HG02798 (cell line): ENCODE data around the gene TRIM8.

Experiments used
- ATAC-seq: cut with Tn5 transposase; IDR thresholded peaks from one replicate; pipeline ENCODE4 v1.9.1; 2021; ENCODE audit warnings: mild to moderate bottlenecking; ENCODE audit not compliant: unreplicated experiment, poor library complexity

Gene TRIM8, protein sequence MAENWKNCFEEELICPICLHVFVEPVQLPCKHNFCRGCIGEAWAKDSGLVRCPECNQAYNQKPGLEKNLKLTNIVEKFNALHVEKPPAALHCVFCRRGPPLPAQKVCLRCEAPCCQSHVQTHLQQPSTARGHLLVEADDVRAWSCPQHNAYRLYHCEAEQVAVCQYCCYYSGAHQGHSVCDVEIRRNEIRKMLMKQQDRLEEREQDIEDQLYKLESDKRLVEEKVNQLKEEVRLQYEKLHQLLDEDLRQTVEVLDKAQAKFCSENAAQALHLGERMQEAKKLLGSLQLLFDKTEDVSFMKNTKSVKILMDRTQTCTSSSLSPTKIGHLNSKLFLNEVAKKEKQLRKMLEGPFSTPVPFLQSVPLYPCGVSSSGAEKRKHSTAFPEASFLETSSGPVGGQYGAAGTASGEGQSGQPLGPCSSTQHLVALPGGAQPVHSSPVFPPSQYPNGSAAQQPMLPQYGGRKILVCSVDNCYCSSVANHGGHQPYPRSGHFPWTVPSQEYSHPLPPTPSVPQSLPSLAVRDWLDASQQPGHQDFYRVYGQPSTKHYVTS

DNA sequence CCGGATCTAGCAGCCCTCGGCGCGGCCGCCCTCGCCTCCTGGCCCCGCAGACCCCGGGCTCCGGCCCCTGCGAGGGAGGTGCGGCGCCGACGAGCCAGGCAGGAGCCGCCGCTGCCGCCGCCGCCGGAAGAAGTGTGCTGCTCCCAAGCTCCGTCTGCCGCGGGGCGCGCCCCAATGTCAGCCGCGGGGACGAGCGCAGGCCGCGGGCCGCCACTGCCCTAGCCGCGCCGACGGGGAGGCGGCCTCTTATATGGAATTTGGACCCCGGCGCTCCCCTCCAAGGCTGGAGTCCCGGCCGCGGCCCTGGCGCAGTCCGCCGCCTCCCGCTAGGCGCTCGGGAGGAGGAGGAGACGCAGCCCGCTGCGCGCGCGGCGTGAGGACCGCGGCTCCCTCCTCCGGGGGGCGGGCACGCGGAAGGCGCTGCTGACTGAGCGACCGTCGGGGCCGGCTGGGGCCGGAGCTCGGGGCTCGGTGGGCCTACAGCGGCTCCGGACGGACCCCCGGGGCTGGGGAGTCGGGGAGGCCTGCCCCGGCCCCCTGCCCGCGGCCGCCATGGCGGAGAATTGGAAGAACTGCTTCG, at the start of gene TRIM8:
TSS of gene TRIM8 (plus strand) at position 414 of the 580 bp plus-strand sequence. CDS start at position 553, 139 bp downstream.
- no peak for ATAC-seq

DNA sequence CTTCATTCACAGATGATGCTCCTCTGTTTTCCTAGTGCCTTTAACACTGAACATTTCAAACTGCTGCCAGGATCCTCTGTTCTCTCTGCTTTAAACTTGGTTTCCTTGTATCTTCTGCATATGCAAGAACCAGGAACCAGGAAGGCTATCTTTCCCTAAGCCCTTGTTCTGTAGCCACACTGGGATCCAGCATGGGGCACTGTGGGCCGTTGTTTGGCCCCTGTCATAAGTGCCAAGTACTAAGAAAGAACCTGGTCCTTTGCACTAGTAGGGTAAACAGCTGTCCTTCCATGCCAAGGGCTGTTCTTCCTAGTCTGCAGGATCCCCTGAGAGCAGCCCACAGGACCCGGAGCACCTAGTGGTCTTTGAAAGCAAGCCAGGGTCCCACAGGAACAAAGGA, 49.0 kb upstream of the TRIM8 start:
- ATAC-seq, result no peak

DNA sequence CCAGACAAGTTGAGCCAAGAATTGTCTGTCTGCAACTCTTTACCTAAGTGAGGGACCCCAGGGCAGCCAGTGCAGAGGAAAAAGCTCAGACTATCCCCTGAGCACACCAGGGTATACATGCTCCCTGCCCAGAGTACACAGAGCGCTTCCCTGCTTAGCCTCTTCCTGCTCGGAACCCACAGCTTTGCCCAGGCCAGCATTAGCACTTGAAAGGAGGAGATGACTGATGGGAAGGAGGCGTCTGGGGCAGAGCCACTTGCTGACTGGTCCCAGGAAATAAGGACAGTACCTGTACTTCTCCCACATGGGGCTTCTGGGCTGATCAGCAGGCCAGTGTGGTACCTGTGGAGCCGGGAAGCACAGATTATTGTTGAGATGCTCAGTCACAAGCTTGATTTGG, 48.4 kb upstream of the TRIM8 start:
- no peak for ATAC-seq

DNA sequence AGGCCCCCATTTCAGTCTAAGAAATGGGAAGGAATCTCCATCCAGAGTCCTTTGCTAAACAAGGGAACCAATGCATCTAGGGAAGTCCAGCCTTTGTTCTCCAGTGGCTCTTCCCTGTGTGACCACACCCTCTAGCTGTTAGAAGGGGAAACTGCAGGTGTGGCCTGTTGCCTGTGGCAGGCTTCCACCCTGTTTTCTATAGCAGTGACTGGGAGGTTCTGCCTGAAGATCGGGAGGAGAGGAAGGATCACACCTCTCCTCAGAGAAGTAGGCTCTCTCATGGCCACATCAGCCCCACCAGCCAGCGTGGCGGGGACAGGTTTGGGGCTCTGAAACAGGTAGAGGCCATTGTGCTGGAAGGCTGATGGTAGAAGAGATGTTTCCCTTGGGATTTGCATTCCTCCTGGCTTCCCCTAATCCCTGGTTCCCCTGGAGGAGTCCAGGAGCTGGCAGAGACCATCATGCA, 47.7 kb upstream of the TRIM8 start:
- ATAC-seq, result peak; percentile 57

DNA sequence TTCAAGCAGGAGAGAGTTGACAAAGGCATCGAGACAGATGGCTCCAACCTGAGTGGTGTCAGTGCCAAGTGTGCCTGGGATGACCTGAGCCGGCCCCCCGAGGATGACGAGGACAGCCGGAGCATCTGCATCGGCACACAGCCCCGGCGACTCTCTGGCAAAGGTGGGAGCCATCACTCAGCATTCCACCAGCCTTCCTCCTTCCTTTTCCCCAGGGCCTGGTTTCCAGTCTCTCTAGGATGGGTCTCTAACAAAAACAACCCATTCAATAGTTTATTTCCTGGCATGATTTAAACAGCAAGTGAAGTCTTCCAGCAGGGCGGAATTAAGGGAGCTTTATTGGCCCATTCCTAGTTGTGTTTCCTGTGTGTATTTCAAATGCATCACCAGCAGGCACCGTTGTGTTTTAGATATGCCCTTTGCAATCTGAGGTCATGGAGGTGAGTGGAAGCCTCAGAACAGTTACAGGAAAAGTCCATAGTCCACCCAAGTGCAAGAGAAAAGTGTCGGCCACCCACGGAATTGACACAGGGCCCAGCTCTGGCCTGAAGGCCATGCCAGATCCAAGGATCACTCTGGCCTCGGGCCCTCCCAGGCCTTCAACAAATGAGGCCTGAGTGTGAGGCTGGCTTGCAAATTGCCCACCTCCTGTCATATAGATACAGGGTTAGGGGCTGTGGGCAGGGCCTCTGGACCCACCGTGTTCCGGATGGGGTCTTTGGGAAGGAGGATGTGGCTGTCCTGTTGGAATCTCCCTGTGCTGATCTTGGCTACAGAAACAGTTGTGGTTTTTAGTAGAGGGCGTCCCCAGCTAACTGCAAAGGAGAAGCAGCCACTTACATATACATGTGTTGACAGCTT, 46.9 kb upstream of the TRIM8 start:
- ATAC-seq, result no peak

DNA sequence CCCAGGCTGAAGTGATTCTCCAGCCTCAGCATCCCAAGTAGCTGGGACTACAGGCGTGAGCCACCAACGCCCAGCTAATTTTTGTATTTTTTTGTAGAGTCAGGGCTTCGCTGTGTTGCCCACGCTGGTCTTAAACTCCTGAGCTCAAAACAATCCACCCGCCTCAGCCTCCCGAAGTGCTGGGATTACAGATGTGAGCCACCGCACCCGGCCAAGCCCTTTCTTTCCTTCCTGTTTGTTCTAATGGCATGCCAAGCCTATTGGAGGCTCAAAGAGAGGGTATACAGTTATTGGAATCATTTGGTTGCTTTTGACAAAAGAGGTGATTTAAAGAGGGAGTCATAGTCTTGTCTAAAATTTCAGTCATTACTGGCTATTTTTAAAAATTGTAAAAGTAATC, 46.0 kb upstream of the TRIM8 start:
- ATAC-seq, result no peak

DNA sequence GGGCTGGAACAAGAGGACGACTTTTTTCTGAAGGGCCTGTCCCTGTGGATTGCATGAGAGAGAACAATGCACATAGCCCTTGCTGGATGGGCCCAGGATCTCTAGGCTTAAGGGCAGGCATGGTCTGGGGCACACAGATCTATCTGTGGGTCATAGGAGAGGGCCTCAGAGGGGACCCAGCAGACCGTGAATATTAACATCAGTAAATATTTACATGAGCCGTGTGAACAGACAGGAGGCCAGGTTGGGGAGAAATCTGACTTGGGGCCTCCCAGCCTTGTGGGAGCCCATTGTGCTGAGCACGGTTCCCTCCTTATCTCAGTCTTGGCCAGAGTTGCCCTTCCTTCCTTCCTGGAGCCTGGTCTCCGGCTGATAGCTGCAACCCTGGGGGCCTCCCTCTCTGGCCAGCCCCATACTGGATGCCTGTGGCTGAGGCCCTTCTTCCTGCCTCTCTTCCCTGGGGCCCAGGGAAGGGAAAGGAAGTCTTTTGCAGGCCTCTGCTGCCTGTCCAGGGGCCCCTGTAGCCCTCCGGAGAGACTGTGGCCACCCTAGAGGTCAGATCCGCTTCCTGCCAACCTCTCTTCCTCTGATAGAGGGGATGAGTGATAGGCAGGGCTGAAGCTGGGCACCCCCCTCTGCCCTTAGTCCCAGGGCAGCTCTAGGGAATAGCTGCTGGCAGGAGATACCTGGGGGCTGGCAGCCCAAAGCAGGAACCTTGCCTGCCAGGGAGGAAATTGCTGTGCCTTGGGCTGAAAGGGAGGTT, 44.5 kb upstream of the TRIM8 start:
- ATAC-seq, result no peak

DNA sequence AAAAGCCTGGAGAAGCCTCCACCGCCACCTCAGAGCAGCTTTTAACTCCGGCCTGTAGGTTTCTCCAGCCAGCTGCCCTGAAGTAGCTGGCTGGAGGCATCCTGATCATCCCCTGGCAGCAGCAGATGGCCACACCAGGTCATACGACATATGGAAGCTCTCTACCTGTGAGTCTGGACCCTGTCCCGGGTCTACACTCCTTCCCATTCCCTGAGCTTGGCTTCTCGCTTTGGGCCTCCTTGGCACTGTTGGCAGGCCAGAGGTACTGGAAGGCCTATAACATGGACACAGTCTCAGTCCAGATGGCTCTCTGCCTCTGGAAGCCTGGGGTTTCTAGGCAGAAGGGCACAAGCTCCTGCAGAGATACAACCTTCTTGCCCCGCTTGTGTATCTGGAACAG, 43.5 kb upstream of the TRIM8 start:
- no peak for ATAC-seq

DNA sequence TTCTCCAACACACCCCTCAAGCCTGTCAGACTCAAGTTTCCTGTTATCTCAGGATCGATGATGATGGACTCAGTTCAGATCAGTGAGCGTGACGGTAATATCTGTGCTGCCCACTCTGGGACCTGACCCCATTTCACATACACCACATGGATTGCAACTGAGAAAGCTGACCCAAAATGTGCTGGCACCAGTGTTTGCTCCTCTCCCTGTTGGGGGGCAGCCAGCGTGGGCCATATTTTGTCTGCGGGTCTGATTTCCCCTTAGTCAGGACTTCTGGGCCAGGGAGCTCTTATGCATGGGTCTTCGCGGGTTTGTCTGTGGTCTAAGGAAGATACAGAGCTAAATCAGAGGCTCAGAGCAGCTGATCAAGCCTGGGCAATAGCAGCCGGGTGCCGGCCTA, 42.6 kb upstream of the TRIM8 start:
- ATAC-seq, result no peak

DNA sequence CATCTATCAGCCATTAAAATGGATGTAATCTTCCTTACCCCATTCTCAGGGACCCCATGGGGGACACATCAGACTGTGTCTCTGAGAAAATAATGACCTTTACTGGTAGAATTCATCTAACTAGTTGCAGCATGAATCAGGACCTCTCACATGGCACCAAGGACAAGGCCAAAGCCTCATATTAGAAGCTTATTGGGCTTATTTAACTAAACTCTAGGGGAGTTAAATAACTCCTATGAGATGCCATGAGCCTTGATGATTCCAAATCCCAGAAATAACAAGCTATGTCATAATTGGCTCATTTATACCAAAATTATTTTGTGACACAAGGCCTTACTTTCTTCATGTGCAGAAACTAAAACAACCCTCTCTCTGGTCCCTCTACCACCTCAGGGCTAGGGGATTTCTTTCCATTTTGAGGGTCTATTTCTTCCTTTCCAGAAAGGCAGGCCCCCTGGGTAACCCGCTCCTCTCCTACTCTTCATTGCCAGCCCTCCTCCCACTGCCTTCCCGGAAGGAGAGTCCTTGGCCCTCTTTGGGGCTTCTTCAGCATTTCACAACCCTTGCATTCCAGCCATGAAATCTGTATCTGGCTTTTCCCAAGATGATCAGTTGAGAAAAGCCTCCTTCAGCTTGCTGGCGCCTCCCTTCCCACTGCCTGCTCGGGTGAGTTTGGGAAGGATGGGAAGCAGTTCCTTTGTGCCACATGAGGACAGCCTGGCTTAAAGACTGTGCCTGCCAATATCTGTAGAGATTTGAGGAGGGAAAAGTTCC, 41.8 kb upstream of the TRIM8 start:
- no peak for ATAC-seq

DNA sequence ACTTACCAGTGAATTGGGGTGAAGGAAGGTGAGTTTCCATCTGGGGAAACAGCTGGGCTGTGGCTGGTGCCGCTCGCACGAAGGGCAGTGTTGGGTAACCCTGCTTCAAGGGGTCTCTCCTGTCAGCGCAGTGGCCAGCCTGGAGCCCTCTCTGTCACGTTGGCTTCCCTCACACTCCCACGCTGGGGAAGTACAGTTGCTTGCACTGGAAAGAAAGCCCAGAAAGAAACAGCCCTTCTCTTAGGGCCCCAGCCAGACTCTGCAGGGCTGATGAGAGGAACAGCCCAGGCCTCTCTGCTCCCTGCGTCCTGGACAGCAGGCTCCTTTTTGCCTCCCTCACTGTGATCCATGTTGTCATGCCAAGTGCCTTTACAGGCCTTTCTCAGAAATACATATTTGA, 40.3 kb upstream of the TRIM8 start:
- no peak for ATAC-seq

DNA sequence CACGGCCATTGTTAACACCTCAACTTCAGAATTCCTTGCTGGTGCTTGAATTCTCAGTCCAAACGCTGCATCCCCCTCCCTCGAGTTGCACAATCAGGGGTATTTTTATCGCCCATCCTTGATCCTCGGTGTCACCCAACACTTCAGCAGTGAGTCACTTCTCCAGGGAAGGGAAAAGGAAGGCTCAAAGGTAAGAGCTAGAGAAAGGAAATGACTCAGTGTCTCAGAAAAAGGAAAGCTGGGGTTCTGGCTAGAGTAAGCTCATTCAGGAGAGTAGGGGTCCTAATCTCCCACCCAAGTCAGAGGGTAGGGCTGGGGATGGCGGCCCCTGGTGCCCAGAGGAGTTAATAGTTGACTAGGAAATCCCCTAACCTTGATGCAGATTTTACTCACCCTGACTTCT, 39.8 kb upstream of the TRIM8 start:
- ATAC-seq, result no peak

DNA sequence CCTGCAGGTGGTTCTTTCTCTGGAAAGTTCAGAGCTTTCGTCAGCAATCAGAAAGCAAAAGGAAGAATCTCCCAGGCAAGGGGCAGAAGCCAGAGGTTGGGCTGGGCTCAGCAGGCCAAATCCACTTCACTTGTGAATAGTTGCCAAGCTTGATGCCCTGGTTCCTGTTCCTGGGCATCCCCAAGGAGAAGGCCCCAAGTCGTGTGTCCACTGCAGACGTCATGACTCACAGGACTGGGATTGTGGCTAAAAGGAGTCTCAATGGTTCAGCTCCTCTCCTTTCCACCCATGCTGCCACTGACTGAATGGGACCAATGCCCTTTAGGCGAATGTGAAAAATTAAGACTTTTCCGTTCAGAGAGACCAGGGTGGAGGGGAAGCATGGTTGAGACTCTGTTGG, 38.6 kb upstream of the TRIM8 start:
- ATAC-seq, result no peak

DNA sequence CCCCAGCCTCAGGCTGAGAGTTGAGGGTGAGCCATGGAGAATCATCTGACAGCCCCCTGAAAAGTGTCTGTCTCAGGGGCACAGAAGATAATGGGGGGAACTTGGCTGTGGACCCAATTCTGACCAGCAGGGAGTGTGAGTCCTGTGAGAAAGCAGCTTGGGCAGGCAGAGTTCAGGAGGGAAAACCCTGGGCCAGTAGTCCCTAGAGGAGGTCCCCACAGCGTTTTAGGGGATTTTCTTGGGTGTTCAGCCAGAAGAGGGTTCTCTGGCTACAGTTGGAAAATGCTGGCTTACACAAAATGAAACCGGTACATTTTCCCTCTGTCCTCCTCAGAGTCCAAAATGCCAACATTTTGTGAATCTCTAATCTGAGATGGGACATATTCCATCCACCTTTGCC, 35.8 kb upstream of the TRIM8 start:
- no peak for ATAC-seq

DNA sequence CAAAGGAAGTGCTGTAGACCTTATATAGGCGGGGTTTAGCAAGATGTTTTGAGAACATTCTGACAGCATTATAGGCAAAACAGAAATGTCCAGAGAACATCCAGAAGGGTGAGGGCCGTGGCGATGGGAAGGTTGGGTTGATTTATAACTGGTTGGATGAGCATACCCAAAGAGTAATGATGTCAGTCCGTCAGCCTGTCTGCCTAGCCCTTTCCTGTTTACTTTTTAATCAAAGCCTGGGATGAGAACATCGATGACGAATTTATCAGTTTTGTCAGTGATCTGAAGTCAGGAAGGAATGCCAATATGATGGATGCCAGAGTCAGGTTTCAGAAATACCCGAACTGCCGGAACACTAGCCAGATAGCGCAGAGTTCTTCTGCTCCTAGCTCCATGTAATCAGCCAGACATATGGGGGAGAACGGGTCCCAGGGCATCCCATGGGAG, 33.8 kb upstream of the TRIM8 start:
- ATAC-seq, result no peak

DNA sequence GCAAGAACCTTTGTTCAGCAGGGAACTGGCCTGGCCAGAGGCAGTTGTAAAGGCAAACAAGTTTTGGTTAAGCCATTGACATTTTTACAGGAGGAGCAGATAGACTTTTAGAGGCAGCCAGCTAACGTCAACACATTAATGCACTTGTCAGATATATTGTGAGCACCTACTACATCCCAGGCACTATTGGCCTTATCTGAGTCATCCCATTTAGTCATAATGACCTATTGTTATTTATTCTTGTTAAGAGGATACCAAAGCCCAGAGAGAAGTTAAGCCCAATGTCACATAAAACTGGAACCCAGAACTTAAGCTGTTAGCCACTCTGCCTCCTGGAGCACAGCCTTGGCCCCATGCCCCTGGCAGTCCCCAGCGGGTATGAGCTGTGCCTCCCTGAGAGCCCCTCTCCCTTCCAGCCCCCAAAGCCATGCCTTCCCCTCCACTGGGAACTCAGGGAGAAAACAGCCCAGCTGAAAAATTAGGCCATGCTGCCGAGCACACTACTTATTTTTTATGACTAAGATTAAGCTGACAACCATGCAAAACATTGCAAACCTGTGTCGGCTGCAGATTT, 32.7 kb upstream of the TRIM8 start:
- no peak for ATAC-seq

DNA sequence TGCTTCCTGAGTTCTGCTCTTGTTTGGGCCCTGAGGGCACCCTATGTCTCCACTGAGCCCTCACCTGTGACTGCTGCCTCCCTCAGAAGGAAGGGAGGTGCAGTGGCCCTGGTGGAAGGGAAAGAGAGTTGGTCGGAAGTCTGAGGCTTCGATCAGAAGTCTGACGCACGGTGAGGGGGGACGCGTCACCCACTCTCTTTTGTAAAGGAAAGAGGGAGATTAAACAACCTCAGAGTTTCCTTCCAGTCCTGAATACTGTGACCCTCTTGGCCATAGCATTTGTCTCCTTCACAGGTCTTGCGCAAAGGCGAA, 31.4 kb upstream of the TRIM8 start:
- ATAC-seq, result no peak

DNA sequence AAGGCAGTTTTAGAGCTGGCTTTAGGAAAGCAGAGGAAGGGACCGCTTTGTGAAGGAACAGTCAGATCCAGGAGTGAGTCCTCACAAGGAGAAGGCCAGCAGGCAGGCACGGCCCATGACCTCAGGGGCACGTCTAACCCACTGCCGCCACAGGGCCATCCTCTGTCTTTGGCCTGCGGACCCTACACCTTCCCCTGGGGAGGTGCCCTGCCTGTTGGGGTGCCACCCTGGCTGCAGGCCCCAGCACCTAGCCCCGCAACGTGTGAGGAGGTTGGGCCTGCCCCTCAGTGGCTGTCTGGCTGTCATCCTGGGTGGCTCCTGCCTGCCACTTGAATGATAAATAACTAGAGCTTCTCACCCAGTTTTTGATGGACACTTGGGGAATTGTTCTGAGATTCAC, 31.0 kb upstream of the TRIM8 start:
- ATAC-seq, result no peak

DNA sequence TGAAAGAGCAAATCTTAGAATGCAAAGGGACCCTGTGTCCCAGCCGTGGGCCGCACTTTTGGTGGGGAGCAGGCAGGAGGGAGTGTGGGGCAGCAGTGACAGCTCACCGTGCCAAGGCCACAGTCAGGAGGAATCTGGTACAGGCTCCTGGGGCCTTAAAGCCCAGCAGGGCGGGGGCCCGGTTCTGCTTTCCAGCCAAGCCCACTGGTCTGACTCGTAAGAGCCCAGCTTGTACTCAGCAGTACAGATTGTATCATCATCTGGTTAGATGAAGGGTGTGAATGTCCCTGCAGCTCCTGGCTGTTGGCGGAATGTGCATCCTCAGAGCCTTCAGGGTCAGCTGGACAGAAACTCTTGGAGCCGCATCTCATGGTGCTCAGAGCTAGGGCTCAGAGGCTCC, 30.5 kb upstream of the TRIM8 start:
- no peak for ATAC-seq
